IPS DF 4.7 (cell line): ENCODE data around the gene GSTM2.
"Not testable (repeated sequence)": the region's sequence is repeated elsewhere in the genome, so short reads cannot be mapped to it uniquely, and the experiment has no call there.

ENCODE experiments used
- DNase-seq: peaks from one replicate; pipeline ENCODE4 v3.0.0-alpha.2; 2013; ENCODE audit warnings: low spot score; ENCODE audit errors: extremely low read depth

GSTM2 gene

GRCh38 chr1:109677459-109677858, 9.6 kb downstream of the GSTM2 start:
- no peak for DNase-seq

- not testable (repeated sequence) for DNase-seq
Measured at GRCh38 chr1:109678637-109679036, 10.8 kb downstream of the GSTM2 start.

- not testable (repeated sequence) for DNase-seq
Measured at GRCh38 chr1:109684777-109685176, 16.9 kb downstream of the GSTM2 start.

GRCh38 chr1:109685399-109685798, 17.5 kb downstream of the GSTM2 start:
- not testable (repeated sequence) for DNase-seq

- DNase-seq, result not testable (repeated sequence)
Measured at GRCh38 chr1:109685890-109686289, 18.0 kb downstream of the GSTM2 start.

- DNase-seq, result not testable (repeated sequence)
Measured at GRCh38 chr1:109687109-109687508, 19.3 kb downstream of the GSTM2 start.

- no peak for DNase-seq
Measured at GRCh38 chr1:109687641-109688499, 20.0 kb downstream of the GSTM2 start, which contains the start of gene GSTM1. GSTM1 (plus strand) TSS chr1:109687817; CDS start chr1:109687874, 57 bp downstream.

- DNase-seq, result no peak
Measured at GRCh38 chr1:109689844-109690405, 22.1 kb downstream of the GSTM2 start.

GRCh38 chr1:109691759-109692158, 23.9 kb downstream of the GSTM2 start:
- DNase-seq, result no peak

- not testable (repeated sequence) for DNase-seq
Measured at GRCh38 chr1:109694400-109694799, 26.5 kb downstream of the GSTM2 start.

GRCh38 chr1:109695138-109695537, 27.3 kb downstream of the GSTM2 start:
- not testable (repeated sequence) for DNase-seq

GRCh38 chr1:109697066-109697465, 29.2 kb downstream of the GSTM2 start:
- no peak for DNase-seq

- not testable (repeated sequence) for DNase-seq
Measured at GRCh38 chr1:109697861-109698260, 30.0 kb downstream of the GSTM2 start.

- not testable (repeated sequence) for DNase-seq
Measured at GRCh38 chr1:109702940-109703339, 35.1 kb downstream of the GSTM2 start.

- DNase-seq, result no peak
Measured at GRCh38 chr1:109704173-109704572, 36.3 kb downstream of the GSTM2 start.

GRCh38 chr1:109705411-109705810, 37.6 kb downstream of the GSTM2 start:
- DNase-seq, result no peak

- DNase-seq, result not testable (repeated sequence)
Measured at GRCh38 chr1:109708949-109709348, 41.1 kb downstream of the GSTM2 start.

- not testable (repeated sequence) for DNase-seq
Measured at GRCh38 chr1:109709822-109710221, 42.0 kb downstream of the GSTM2 start.

- DNase-seq, result not testable (repeated sequence)
Measured at GRCh38 chr1:109711593-109712320, 43.9 kb downstream of the GSTM2 start, which contains the start of gene GSTM5. GSTM5 (plus strand) TSS chr1:109712251; CDS start chr1:109712313, 62 bp downstream.

GRCh38 chr1:109712321-109712864, 44.5 kb downstream of the GSTM2 start:
- no peak for DNase-seq

- no peak for DNase-seq
Measured at GRCh38 chr1:109713636-109714035, 45.8 kb downstream of the GSTM2 start.
